GM19467 (cell line): ENCODE measurements around the gene NPDC1.
"Not testable (repeated sequence)": the region's sequence is repeated elsewhere in the genome, so short reads cannot be mapped to it uniquely, and the experiment has no call there.

Source experiments
- ATAC-seq: cut with Tn5 transposase; IDR thresholded peaks from one replicate; pipeline ENCODE4 v1.9.1; 2021; ENCODE audit warnings: mild to moderate bottlenecking, moderate library complexity; ENCODE audit not compliant: unreplicated experiment

Gene NPDC1

GRCh38 chr9:137075275-137075775 lies 29.3 kb upstream of the NPDC1 start:
- ATAC-seq = no peak

- no peak for ATAC-seq
These were observed 28.8 kb upstream of the NPDC1 start for GRCh38 chr9:137074657-137075274.

- ATAC-seq = no peak
These were observed 28.0 kb upstream of the NPDC1 start for GRCh38 chr9:137073992-137074399.

GRCh38 chr9:137071282-137071681 lies 25.3 kb upstream of the NPDC1 start:
- ATAC-seq = no peak

DNA sequence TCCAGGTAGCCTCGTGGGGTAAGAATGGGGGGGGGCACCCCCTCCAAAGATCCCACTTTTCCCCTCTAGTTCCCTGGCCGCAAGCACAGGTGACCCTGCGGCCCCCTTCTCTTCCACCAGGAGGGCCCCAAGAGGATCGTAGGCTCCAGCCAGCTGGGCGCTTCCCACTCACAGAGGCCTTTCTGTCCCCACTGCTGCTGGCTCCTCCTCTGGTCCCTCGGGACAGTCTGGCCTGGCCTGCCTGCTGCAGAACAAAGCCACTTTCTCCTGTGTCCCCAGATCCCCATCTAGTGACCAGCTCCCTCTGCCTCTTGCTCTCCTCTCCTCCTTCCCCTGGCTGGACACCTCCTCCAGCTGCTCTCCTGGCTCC lies 24.9 kb upstream of the NPDC1 start:
- ATAC-seq = peak; percentile 8

DNA sequence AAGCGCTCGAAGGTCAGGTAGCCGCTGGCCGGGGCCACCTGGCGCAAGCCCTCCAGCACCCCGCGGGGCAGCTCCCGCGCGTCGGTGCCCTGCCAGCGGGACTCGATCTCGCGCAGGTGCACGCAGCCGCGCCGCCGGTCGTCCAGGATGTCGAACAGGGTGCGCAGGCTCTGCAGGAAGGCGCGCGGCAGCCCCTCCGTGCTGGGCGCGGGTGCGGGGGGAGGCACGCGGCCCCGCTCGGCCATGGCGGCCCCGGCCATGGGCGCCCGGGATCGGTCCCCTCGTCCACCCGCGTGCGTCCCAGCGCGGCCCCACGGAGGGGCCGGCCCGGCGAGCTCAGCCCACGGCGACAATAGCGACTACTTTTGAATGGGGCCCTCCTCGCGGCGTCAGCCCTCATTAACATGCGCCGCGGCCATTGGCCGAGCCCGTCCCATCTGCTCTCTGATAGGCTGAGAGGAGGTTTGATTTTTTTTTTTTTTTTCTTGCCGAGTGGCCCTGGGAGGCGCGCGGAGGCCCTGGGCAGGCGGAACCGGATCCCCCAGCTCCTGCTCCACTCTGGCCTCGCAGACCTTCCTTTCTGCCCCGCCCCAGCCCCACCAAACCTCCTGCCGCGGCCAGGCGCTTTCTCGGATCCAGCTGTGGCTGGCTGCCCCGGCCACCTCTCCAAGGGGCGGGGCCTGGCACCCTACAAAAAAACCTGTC lies 24.4 kb upstream of the NPDC1 start, which contains the start of gene SAPCD2:
SAPCD2 (minus strand) TSS at position 357 of the 705 bp plus-strand sequence; CDS start at position 260, 97 bp downstream.
- ATAC-seq = peak; percentile 53

DNA sequence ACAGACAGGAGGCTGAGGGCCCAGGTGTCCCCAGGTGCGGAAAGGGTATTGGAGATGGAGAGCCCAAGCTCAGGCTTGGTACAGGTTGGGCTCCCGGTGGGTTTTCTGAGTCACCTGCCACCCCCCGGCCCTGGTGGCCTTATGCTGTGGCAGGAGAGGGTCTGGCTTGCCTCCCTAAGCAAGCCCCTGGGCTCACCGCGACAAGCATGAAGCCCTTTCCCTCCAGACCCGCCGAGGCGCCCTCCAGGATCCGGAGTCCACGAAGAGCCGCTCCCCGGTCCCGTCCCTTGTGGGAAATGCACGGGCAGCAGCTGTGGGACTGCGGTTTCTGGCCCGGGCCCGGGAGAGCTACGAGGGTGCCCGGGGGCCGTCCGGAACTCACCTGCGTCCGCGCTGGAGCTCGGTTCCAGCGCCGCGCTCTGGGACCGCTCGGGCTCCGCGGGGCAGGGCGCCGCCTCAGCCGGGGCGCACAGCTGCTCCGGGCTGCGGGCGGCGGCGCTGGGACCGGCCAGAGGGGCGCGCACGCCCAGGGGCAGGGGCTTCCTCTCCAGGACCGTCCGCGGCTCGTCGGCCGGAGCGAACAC lies 23.6 kb upstream of the NPDC1 start:
- peak; percentile 8 for ATAC-seq

DNA sequence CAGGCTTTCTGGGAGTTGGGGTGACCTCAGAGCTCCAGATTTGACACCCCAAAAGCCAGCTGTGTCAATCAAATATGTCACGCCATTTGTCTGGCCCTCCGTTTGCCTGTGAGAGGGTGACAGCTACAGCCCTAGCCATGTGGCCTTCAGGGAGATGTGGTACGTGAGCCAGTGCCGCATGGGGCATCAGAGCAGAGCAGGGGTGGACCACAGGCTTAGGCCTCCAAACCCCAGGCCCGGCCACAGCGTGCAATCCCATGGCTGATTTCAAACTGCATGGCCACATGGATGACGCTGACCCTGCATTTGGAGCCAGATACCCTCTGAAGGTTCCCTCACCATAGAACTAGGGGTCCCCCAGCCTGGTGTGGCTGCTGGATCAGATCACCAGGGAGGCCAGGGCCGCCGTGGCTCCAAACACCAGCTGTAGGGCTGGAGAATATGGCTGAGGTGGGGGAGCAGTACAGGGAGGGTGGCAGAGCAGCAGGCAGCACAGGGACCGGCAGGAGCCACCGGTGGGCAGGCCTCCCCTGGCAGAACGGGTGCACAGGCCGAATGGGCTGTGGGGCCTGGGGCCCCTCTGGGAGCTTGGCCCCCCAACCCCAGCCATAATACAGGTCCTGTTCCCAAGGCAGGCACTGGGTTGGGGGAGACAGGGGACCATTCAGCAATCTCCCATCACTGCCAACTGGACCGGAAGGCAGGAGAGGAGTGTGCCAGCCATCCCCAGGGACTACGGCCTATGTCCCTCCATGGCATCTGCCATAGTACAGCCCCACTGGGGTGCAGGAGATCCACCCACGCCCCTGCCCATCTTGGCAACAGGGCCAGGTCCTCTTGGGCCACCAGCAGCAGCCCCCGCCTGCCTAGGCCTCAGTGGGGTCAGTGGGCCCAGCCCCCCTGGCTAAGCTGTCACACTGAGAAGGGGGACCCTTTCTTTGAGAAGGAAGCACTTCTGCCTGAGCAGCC lies 22.8 kb upstream of the NPDC1 start:
- no peak for ATAC-seq

- peak; percentile 43 for ATAC-seq
These were observed 22.0 kb upstream of the NPDC1 start for GRCh38 chr9:137067860-137068538.

DNA sequence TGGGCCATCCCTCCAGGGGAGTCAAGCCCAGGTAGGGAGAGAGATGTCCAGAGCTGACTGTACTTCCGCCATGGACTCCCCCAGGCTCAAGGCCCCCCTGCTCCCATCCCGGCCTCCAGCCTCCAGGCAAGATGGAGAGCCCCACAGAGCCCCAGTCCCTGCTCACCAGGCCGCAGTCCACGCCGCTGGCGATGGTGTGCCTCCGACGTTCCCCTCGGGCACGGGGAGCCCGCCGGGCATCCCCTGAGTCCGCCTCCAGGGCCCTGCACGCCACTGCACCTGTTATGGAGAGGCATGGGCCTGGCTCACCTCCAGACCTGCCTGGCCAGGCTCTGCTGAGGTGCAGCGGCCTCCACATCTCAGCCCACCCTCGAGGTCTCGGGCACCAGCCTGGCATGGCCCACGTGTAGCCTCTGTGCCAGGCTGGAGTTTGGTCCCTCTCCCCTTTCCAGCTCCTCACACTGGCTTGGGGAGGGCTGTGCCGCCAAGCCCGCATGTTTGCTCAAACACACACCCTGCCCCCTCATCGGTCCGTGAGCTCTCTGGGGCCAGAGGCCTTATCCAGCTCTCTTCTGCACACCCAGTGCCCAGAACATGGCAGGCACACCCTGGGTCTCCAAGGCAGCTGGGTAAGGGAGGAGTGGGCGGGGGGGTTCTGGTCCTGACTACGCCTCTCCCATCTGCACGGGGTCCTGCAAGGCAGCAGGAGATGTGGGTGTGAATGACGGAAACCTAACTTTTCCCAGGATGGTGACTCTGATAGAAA lies 20.3 kb upstream of the NPDC1 start:
- ATAC-seq = no peak

GRCh38 chr9:137065336-137065967 lies 19.5 kb upstream of the NPDC1 start:
- ATAC-seq = no peak

DNA sequence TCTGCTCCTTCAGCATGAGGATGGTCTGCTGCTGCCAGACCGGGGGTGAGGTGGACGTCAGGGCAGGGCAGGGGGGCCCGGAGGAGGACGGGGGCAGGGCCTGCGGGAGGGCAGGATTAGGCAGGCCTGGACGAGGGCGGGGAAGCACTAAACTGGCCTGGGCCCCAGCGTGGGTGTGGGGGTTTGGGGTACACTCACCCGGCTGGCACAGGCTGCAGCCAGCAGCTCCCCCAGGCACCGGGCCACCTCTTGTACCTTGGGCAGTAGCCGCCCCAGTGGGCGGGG lies 18.8 kb upstream of the NPDC1 start:
- no peak for ATAC-seq

DNA sequence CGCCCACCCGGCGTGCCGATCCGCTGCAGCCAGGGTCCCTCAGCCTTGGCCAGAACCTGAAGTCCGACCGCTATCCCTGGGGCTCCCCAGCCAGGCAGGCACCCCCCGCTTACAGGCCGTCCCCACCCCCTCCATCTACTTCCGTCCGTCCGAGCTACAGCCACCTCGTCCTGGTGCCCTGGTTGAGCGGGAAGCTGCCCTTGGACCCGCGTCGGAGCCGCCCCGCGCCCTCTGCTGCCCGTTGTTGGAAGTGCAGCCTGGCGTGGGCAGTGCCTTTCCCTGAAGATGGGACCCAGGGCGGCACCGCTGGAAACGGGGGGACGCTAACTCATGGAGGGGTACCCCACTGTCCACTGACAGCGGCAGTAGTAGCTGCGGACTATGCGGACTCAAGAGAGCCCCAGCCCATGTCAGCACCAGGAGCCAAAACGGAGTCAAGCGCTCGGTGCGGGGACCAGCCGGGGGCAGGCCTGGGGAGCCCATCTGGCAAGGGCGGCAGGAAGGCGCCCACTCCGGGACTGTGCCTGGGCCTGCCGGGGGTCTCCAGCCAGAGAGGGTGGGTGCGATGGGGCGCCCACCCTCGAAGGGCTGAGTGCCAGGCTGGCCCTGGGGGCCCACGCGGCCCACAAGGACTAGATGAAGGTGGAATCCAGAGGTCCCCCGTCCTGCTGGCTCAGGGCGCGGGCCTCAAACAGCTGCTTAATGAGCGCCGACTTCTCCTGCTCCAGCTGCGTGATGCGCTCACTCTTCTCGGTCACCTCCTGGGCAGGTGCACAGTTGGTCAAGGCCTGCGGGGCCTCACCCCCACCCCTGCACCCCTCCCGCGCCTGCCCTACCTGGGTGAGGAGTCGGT lies 18.3 kb upstream of the NPDC1 start:
- no peak for ATAC-seq

DNA sequence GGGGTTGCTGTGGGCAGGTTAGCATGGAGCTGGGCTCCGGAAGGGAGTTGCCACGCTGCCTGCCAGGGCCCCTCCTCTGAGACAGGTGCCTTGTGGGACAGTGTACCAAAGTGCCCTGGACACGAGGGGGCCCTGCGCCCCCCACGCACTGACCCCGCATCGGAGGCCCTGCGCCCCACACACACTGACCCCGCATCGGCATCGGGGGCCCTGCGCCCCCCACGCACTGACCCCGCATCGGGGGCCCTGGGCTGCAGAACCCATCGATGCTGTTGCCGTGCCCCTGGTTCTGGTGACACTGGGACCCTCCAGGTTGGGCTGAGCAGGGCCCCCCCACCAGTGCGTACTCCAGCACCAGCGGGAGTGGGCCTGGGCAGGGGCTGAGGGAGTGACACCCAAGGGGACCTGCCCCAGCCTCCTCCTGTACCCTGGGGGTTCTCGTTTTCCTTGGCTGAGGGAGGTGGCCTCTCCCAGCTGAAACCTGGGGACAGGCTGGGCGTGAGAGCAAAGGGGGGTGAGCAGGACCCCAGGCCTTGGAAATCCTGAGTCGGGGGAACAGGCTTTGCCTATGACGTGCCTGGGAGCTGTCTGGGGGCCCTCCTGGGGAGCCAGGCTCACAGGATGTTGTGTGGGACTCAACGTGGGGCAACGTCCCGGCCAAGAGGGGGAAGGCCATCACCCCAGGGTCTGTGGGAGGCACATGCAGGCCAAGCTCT lies 17.5 kb upstream of the NPDC1 start:
- no peak for ATAC-seq

- ATAC-seq = not testable (repeated sequence)
These were observed 16.8 kb upstream of the NPDC1 start for GRCh38 chr9:137062798-137063197.

DNA sequence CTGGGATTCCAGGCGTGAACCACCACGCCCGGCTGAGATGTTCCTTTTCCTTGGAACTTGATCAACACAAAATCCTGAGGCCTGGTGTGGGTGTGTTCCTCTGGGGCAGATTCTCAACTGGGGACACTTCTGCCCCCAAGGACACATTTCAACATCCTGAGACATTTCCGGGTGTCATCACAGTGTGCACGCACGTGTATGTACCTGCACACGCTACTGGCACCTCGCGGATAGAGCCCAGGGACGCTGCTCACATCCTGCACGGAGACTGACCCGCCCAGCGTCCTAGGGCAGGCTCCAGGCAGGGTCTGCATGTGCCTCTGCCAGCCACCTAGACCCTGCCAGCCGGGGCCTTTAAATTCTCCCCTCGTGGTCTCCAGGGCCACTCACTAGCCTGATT lies 16.4 kb upstream of the NPDC1 start:
- ATAC-seq = no peak

GRCh38 chr9:137058521-137059234 lies 12.7 kb upstream of the NPDC1 start:
- no peak for ATAC-seq
